Measurements from ENCODE around the gene PLG. TPM values are rescaled to one million over a fixed set of nuclear protein-coding genes. Genes with fewer than 3 reads are reported as not detected.
"Not testable (repeated sequence)": the region's sequence is repeated elsewhere in the genome, so short reads cannot be mapped to it uniquely, and the experiment has no call there.

Gene PLG
- total RNA-seq, 1 experiment from 2014 or later, result 0.72 TPM

DNA sequence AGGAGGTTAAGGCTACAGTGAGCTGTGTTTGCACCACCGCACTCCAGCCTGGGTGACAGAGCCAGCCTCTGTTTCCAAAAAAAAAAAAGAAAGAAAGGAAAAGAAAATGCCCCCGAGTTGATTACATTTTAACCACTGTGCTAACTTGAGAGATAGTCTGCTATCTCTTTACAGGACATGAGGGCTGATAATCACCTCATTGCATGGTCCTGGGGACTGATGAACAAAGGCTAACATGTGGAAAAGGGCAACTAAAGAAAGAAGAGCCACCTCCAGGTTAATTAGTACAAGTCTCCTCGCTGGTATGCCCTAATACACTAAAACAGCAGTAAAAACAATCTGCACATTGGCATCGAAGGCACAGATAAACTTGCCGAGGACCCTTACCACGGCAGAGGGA is 4.2 kb upstream of the PLG start:
- Mint-ChIP-seq H3K9me3 (peaks cover 25% of the 10 kb centered on the region), H3K4me1 (no peaks in the 10 kb centered on the region), H3K27ac (no peak overlapping the region), H3K36me3 (peaks cover 16% of the 10 kb centered on the region), H3K27me3 (ENCODE audit: low read depth) (peaks cover 13% of the 10 kb centered on the region), H3K4me3 (no peak overlapping the region)
- no peak for TF ChIP-seq TEAD4 (CRISPR knock-in tag; IDR thresholded peaks at IDR 0.05)
- no peak for TF ChIP-seq ZNF232 (CRISPR knock-in tag; IDR thresholded peaks at IDR 0.05)
- no peak for TF ChIP-seq EMX1 (CRISPR knock-in tag; IDR thresholded peaks at IDR 0.05)
- no peak for TF ChIP-seq ATF6 (CRISPR knock-in tag; IDR thresholded peaks at IDR 0.05)
- TF ChIP-seq, protein P1, sequence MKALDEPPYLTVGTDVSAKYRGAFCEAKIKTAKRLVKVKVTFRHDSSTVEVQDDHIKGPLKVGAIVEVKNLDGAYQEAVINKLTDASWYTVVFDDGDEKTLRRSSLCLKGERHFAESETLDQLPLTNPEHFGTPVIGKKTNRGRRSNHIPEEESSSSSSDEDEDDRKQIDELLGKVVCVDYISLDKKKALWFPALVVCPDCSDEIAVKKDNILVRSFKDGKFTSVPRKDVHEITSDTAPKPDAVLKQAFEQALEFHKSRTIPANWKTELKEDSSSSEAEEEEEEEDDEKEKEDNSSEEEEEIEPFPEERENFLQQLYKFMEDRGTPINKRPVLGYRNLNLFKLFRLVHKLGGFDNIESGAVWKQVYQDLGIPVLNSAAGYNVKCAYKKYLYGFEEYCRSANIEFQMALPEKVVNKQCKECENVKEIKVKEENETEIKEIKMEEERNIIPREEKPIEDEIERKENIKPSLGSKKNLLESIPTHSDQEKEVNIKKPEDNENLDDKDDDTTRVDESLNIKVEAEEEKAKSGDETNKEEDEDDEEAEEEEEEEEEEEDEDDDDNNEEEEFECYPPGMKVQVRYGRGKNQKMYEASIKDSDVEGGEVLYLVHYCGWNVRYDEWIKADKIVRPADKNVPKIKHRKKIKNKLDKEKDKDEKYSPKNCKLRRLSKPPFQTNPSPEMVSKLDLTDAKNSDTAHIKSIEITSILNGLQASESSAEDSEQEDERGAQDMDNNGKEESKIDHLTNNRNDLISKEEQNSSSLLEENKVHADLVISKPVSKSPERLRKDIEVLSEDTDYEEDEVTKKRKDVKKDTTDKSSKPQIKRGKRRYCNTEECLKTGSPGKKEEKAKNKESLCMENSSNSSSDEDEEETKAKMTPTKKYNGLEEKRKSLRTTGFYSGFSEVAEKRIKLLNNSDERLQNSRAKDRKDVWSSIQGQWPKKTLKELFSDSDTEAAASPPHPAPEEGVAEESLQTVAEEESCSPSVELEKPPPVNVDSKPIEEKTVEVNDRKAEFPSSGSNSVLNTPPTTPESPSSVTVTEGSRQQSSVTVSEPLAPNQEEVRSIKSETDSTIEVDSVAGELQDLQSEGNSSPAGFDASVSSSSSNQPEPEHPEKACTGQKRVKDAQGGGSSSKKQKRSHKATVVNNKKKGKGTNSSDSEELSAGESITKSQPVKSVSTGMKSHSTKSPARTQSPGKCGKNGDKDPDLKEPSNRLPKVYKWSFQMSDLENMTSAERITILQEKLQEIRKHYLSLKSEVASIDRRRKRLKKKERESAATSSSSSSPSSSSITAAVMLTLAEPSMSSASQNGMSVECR (CRISPR knock-in tag; IDR thresholded peaks at IDR 0.05; ENCODE audit: borderline replicate concordance), result no peak
- TF ChIP-seq GRHL2 (CRISPR knock-in tag; IDR thresholded peaks at IDR 0.05; ENCODE audit: insufficient replicate concordance, severe bottlenecking), result no peak
- TF ChIP-seq FOXP1 (CRISPR knock-in tag; IDR thresholded peaks at IDR 0.05; ENCODE audit: borderline replicate concordance), result no peak
- no peak for TF ChIP-seq ZMAT4 (CRISPR knock-in tag; IDR thresholded peaks at IDR 0.05)
- TF ChIP-seq, protein P2, sequence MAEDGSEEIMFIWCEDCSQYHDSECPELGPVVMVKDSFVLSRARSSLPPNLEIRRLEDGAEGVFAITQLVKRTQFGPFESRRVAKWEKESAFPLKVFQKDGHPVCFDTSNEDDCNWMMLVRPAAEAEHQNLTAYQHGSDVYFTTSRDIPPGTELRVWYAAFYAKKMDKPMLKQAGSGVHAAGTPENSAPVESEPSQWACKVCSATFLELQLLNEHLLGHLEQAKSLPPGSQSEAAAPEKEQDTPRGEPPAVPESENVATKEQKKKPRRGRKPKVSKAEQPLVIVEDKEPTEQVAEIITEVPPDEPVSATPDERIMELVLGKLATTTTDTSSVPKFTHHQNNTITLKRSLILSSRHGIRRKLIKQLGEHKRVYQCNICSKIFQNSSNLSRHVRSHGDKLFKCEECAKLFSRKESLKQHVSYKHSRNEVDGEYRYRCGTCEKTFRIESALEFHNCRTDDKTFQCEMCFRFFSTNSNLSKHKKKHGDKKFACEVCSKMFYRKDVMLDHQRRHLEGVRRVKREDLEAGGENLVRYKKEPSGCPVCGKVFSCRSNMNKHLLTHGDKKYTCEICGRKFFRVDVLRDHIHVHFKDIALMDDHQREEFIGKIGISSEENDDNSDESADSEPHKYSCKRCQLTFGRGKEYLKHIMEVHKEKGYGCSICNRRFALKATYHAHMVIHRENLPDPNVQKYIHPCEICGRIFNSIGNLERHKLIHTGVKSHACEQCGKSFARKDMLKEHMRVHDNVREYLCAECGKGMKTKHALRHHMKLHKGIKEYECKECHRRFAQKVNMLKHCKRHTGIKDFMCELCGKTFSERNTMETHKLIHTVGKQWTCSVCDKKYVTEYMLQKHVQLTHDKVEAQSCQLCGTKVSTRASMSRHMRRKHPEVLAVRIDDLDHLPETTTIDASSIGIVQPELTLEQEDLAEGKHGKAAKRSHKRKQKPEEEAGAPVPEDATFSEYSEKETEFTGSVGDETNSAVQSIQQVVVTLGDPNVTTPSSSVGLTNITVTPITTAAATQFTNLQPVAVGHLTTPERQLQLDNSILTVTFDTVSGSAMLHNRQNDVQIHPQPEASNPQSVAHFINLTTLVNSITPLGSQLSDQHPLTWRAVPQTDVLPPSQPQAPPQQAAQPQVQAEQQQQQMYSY (CRISPR knock-in tag; IDR thresholded peaks at IDR 0.05), result no peak
- TF ChIP-seq SMAD4 (CRISPR knock-in tag; IDR thresholded peaks at IDR 0.05), result no peak
- POLR2A ChIA-PET, result no interaction called here
- no peak for DNase-seq (ENCODE audit: low spot score)
- CTCF ChIA-PET, result no interaction called here
- ATAC-seq, result no peak

DNA sequence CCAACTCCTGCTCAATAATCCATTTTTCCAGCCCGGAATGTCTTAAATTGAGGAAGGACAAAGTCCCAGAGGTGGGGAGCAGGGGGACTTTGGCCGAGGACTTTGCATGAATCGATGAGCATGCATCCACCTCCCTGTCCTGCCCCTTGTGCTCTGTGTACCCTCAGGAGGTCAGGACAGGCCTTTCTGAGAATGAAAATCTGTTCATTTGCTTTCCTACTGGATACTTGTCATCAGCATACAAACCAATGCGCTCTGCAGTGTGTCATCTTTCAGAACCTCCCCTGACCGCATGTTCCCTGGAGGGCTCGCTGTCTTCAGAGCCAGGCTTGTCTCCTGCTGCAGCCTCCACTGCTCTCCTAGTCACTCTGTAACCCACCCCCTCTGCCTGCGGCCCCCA is 2.6 kb downstream of the PLG start:
- DNase-seq (ENCODE audit: low spot score); ATAC-seq: not testable (repeated sequence)

GRCh38 chr6:160708993-160709392 is 6.9 kb downstream of the PLG start:
- H3K4me1 Mint-ChIP-seq; POLR2A ChIA-PET; DNase-seq (ENCODE audit: low spot score); H3K4me3 Mint-ChIP-seq; H3K9me3 Mint-ChIP-seq; H3K36me3 Mint-ChIP-seq; H3K27ac Mint-ChIP-seq; CTCF ChIA-PET; ATAC-seq; H3K27me3 Mint-ChIP-seq (ENCODE audit: low read depth): not testable (repeated sequence)

More for the DNA sequence above, 2.6 kb downstream of the PLG start:
- H3K27me3 Mint-ChIP-seq (ENCODE audit: low read depth); CTCF ChIA-PET; POLR2A ChIA-PET; H3K27ac Mint-ChIP-seq; H3K36me3 Mint-ChIP-seq; H3K9me3 Mint-ChIP-seq; H3K4me3 Mint-ChIP-seq; H3K4me1 Mint-ChIP-seq: not testable (repeated sequence)
